Fibroblast of lung (primary cell): Measurements from ENCODE around the gene ANKS4B. TPM values are rescaled to one million over a fixed set of nuclear protein-coding genes. Genes with fewer than 3 reads are reported as not detected.
"Not testable (repeated sequence)": the region's sequence is repeated elsewhere in the genome, so short reads cannot be mapped to it uniquely, and the experiment has no call there.

Experiments
- DNase-seq, 2 donors: peaks; one replicate each; pipeline versions ENCODE4 v3.0.0 to v3.0.0-alpha.2; 2010; ENCODE audit warnings: low read depth in 2 of 2
- H2AFZ ChIP-seq: 2 replicates; pipeline ENCODE4 v1.5.1; 2012; ENCODE audit warnings: low read length, control low read depth, inconsistent platforms
- H3K27ac ChIP-seq: 2 replicates; pipeline ENCODE4 v1.5.1; 2011; ENCODE audit warnings: low read length, control low read depth; ENCODE audit not compliant: insufficient read depth
- H3K27me3 ChIP-seq: 2 replicates; pipeline ENCODE4 v1.5.1; 2011; ENCODE audit warnings: mild to moderate bottlenecking, low read length; ENCODE audit not compliant: control insufficient read depth, insufficient read depth
- H3K36me3 ChIP-seq: 2 replicates; pipeline ENCODE4 v1.5.1; 2011; ENCODE audit warnings: low read length; ENCODE audit not compliant: control insufficient read depth, insufficient read depth
- H3K4me1 ChIP-seq: 2 replicates; pipeline ENCODE4 v1.5.1; 2011; ENCODE audit warnings: low read length; ENCODE audit not compliant: control insufficient read depth, insufficient read depth; ENCODE audit errors: extremely low read depth
- H3K4me2 ChIP-seq: 2 replicates; pipeline ENCODE4 v1.5.1; 2011; ENCODE audit warnings: low read length, control low read depth; ENCODE audit not compliant: insufficient read depth; ENCODE audit errors: extremely low read depth
- H3K4me3 ChIP-seq, 4 experiments: fragments of 200-600 bp in 1 of 4; sonication (generic) in 1 of 4; replicated peaks in 1 of 4; 2 replicates each; pipeline ENCODE4 v1.5.1; 2011 to 2016; ENCODE audit warnings: low read length in 4 of 4, low read depth in 3 of 4, mild to moderate bottlenecking in 3 of 4, control low read depth in 2 of 4, inconsistent platforms in 1 of 4, mixed read lengths in 1 of 4; ENCODE audit not compliant: insufficient read depth in 1 of 4; ENCODE audit errors: control extremely low read depth in 1 of 4
- H3K79me2 ChIP-seq: 2 replicates; pipeline ENCODE4 v1.5.1; 2012; ENCODE audit warnings: mild to moderate bottlenecking, low read length, inconsistent platforms; ENCODE audit not compliant: control insufficient read depth, insufficient read depth
- H3K9ac ChIP-seq: 2 replicates; pipeline ENCODE4 v1.5.1; 2011; ENCODE audit warnings: mild to moderate bottlenecking, low read length, control low read depth; ENCODE audit not compliant: insufficient read depth
- H3K9me3 ChIP-seq: 2 replicates; pipeline ENCODE4 v1.5.1; 2012; ENCODE audit warnings: low read depth, low read length; ENCODE audit not compliant: control insufficient read depth, insufficient read depth
- H4K20me1 ChIP-seq: 2 replicates; pipeline ENCODE4 v1.5.1; 2011; ENCODE audit warnings: low read length; ENCODE audit not compliant: control insufficient read depth, insufficient read depth; ENCODE audit errors: extremely low read depth
- CTCF ChIP-seq, 2 donors: IDR thresholded peaks in 1 of 2; conservative IDR thresholded peaks in 1 of 2; 1 replicate in 1 of 2; 2 replicates in 1 of 2; pipeline ENCODE4 v1.5.1; 2011 to 2012; ENCODE audit warnings: low read length in 2 of 2, control low read depth in 1 of 2, inconsistent platforms in 1 of 2, low read depth in 1 of 2, mild to moderate bottlenecking in 1 of 2
- EZH2 ChIP-seq: IDR thresholded peaks from 2 replicates; pipeline ENCODE4 v1.5.1; 2012; ENCODE audit warnings: low read length, control low read depth, mild to moderate bottlenecking; ENCODE audit errors: missing control alignments
- polyA plus RNA-seq, 2 donors: library from polyadenylated mRNA; depleted of rRNA in 1 of 2; stranded (reverse) in 1 of 2; unstranded in 1 of 2; fragments of >200 nt; gene quantifications; 2 replicates each; pipeline ENCODE4 v1.2.1, GENCODE V29; 2011 to 2012; ENCODE audit warnings: missing spikeins in 1 of 2
- total RNA-seq: library from RNA; depleted of rRNA; stranded (reverse); fragments of >200 nt; gene quantifications from 2 replicates; pipeline ENCODE4 v1.2.1, GENCODE V29; 2014

ANKS4B gene
- total and polyA plus RNA-seq, 2 donors (not counting 1 experiment from before 2014, with no cell fraction given), result not detected

DNA sequence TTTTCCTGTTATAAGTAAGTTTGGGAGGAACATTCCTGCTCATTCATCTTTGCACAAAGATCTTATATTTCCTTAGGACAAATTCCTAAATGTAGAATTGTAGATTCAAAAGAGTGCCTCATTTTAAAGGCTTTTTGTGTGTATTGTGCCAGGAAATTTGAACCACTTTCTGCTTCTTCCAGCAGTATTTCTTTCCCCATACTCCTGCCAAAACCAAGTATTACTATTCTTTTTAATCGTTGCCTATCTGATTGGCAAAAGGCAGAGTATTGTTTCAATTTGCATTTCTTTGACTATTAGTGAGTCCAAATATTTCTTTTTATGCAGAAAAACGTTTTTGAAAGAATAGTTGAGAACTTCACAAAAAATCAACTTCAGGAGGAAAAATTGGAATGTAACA, 9.3 kb downstream of the ANKS4B start:
- Histone ChIP-seq H3K4me3 (no peak overlapping the region), H3K79me2 (no peaks in the 10 kb centered on the region)
- TF ChIP-seq EZH2, result no peak
- no peak for TF ChIP-seq CTCF (conservative IDR thresholded peaks at IDR 0.05 in 1 of 2, IDR thresholded peaks at IDR 0.05 in 1 of 2; ENCODE audit: low read depth in 1 of 2, low read length in 2 of 2)

DNA sequence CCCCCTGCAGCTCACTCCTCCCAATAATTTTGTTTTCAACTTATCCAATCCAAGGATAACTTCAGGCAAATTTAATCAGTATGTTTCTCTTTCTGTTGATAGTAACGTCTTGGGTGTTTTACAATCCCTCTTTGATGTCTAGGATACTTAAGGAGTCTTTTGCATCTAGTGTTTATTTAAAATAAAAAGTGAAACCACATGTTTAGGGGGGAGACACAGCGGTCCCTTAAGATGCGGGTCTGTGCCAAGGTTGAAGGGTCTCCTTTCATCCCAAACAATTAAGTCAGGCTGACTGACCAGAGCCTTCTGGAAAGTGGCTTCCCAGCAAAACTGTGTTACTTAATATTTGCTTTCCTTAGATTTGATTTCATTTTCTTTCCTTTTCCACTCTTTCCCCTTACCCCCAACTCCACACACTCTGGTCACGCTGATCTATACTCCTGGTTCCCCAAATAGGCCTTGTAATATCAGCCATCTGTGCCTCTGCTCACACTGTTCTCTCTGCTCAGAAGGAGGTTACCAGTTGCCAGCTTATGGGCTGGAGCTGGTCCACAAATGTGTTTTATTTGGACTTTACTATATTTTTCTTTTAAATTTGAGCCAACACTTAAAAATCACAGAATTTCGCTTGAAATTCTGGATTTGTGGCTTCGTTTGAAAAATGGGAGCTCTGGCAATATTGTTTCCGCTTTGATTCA, 11.2 kb downstream of the ANKS4B start:
- DNase-seq, result no peak
- H3K36me3 ChIP-seq, result no peaks in the 10 kb centered on the region
- H3K79me2 ChIP-seq, result no peaks in the 10 kb centered on the region
- H2AFZ ChIP-seq, result no peak overlapping the region
- H3K27ac ChIP-seq, result no peak overlapping the region
- no peaks in the 10 kb centered on the region for H3K9me3 ChIP-seq
- no peaks in the 10 kb centered on the region for H4K20me1 ChIP-seq
- H3K4me2 ChIP-seq, result no peak overlapping the region
- H3K4me1 ChIP-seq, result no peaks in the 10 kb centered on the region
- H3K27me3 ChIP-seq, result peaks cover 4% of the 10 kb centered on the region
- TF ChIP-seq EZH2 (no peak), CTCF (conservative IDR thresholded peaks at IDR 0.05 in 1 of 2, IDR thresholded peaks at IDR 0.05 in 1 of 2; ENCODE audit: low read depth in 1 of 2, low read length in 2 of 2) (no peak)
- no peak overlapping the region for H3K9ac ChIP-seq
- no peak overlapping the region for H3K4me3 ChIP-seq

More for the DNA sequence above, 9.3 kb downstream of the ANKS4B start:
- Histone ChIP-seq H3K4me1 (no peaks in the 10 kb centered on the region), H3K9ac (no peak overlapping the region), H3K36me3 (no peaks in the 10 kb centered on the region), H3K4me2 (no peak overlapping the region), H3K27ac (no peak overlapping the region), H2AFZ (no peak overlapping the region), H4K20me1 (no peaks in the 10 kb centered on the region), H3K27me3 (no peaks in the 10 kb centered on the region), H3K9me3 (no peaks in the 10 kb centered on the region)
- DNase-seq, result no peak

GRCh38 chr16:21248179-21248578, 14.7 kb downstream of the ANKS4B start:
- not testable (repeated sequence) for H3K4me3 ChIP-seq, H2AFZ ChIP-seq, H3K79me2 ChIP-seq, H3K9ac ChIP-seq, H3K9me3 ChIP-seq, H4K20me1 ChIP-seq, H3K36me3 ChIP-seq, H3K27ac ChIP-seq, H3K4me2 ChIP-seq, H3K4me1 ChIP-seq, DNase-seq
- H3K27me3 ChIP-seq, result peaks cover 18% of the 10 kb centered on the region
